Left ventricle myocardium inferior (tissue), 1 donor: ENCODE results near the gene NCS1. TPM values are rescaled to one million over a fixed set of nuclear protein-coding genes. Genes with fewer than 3 reads are reported as not detected.

Experiments
- DNase-seq: peaks from one replicate; pipeline ENCODE4 v3.0.0-alpha.2; 2020
- H3K27ac ChIP-seq: fragments of 200-600 bp; replicated peaks from 2 replicates; pipeline ENCODE4 v1.8.0; 2021
- H3K27me3 ChIP-seq: fragments of 200-600 bp; 2 replicates; pipeline ENCODE4 v1.8.0; 2021; ENCODE audit warnings: low read depth
- H3K36me3 ChIP-seq: fragments of 200-600 bp; 2 replicates; pipeline ENCODE4 v1.8.0; 2021
- H3K4me1 ChIP-seq: fragments of 200-600 bp; 2 replicates; pipeline ENCODE4 v1.8.0; 2021
- H3K4me3 ChIP-seq: fragments of 200-600 bp; 2 replicates; pipeline ENCODE4 v1.8.0; 2021; ENCODE audit warnings: mild to moderate bottlenecking, moderate library complexity
- H3K9me3 ChIP-seq: fragments of 200-600 bp; replicated peaks from 2 replicates; pipeline ENCODE4 v1.8.0; 2021
- intact Hi-C: fragments of 100-400 bp; cut with micrococcal nuclease; formaldehyde crosslinking; loops from one replicate; pipeline ENCODE4 v1.11.0; 2022
- total RNA-seq: library from RNA; stranded (reverse); fragmentation: NEBNext Ultra II Directional; extraction: Animal tissue kit (Norgen Biotek cat#: 25700); gene quantifications from one replicate; pipeline ENCODE4 v1.2.1, GENCODE V29; 2021
- TF ChIP-seq, protein P1 (sequence below): fragments of 200-600 bp; IDR thresholded peaks from 2 replicates; pipeline ENCODE4 v1.8.0; 2021; ENCODE audit warnings: antibody characterized with exemption, mild to moderate bottlenecking, borderline replicate concordance
- donor health status: DM: no; HTN: yes; CAD: no; lungs with severe emphysema.

NCS1 gene
- total RNA-seq, 1 donor from 2014 or later = 6.1 TPM

DNA sequence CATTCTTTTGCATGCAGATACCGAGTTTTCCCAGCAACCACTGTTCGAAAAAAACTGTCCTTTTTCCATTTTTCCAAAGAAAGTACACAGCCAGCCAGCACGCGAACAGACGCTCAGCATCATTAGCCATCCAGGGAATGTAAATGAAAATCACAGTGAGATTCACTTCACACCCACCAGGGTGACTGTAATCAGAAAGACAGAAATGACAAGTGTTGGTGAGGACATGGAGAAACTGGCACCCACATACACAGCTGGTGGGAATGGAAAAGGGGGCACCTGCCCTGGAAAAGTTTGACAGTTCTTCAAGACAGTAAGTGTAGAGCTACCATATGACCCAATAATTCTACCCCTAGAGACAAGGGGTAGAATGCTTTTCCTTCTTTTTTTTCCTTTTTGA is 25.0 kb upstream of the NCS1 start:
- peaks cover 20% of the 10 kb centered on the region for H3K4me1 ChIP-seq
- no peak overlapping the region for H3K4me3 ChIP-seq
- H3K27me3 ChIP-seq = peaks cover 31% of the 10 kb centered on the region
- H3K9me3 ChIP-seq = no peaks in the 10 kb centered on the region
- TF ChIP-seq, protein P1, sequence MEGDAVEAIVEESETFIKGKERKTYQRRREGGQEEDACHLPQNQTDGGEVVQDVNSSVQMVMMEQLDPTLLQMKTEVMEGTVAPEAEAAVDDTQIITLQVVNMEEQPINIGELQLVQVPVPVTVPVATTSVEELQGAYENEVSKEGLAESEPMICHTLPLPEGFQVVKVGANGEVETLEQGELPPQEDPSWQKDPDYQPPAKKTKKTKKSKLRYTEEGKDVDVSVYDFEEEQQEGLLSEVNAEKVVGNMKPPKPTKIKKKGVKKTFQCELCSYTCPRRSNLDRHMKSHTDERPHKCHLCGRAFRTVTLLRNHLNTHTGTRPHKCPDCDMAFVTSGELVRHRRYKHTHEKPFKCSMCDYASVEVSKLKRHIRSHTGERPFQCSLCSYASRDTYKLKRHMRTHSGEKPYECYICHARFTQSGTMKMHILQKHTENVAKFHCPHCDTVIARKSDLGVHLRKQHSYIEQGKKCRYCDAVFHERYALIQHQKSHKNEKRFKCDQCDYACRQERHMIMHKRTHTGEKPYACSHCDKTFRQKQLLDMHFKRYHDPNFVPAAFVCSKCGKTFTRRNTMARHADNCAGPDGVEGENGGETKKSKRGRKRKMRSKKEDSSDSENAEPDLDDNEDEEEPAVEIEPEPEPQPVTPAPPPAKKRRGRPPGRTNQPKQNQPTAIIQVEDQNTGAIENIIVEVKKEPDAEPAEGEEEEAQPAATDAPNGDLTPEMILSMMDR = no peak
- H3K27ac ChIP-seq = no peak overlapping the region
- no peaks in the 10 kb centered on the region for H3K36me3 ChIP-seq
- intact Hi-C loops = no loop called here
- DNase-seq = no peak

GRCh38 chr9:130147910-130148309 is 24.3 kb upstream of the NCS1 start:
- no peak overlapping the region for H3K4me3 ChIP-seq
- H3K36me3 ChIP-seq = no peaks in the 10 kb centered on the region
- H3K4me1 ChIP-seq = peaks cover 20% of the 10 kb centered on the region
- H3K9me3 ChIP-seq = no peaks in the 10 kb centered on the region
- TF ChIP-seq, protein P1 = no peak
- H3K27ac ChIP-seq = no peak overlapping the region
- no peak for DNase-seq
- H3K27me3 ChIP-seq = peaks cover 31% of the 10 kb centered on the region
- intact Hi-C loops = no loop called here

DNA sequence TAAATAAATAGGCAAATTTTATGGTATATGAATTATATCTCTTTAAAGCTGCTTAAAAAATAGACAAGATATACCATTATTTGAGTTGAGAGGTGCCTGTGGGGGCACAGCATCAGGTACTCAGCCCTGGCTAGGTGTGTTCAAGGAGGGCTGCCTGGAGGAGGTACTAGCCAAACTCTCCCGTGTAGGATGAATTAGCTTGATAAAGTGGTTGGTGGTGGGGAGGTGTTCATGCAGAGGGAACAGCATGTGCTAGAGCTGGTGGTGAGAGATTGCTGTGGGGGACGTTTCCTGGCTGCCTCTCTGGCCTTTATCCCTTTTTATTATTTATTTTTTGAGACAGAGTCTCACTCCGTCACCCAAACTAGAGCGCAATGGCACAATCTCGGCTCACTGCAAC is 23.2 kb upstream of the NCS1 start:
- DNase-seq = no peak
- Histone ChIP-seq H3K27ac (no peak overlapping the region), H3K9me3 (no peaks in the 10 kb centered on the region), H3K36me3 (no peaks in the 10 kb centered on the region), H3K4me1 (peaks cover 14% of the 10 kb centered on the region), H3K27me3 (peaks cover 31% of the 10 kb centered on the region), H3K4me3 (no peak overlapping the region)
- TF ChIP-seq, protein P1 = no peak
- intact Hi-C loops = no loop called here

DNA sequence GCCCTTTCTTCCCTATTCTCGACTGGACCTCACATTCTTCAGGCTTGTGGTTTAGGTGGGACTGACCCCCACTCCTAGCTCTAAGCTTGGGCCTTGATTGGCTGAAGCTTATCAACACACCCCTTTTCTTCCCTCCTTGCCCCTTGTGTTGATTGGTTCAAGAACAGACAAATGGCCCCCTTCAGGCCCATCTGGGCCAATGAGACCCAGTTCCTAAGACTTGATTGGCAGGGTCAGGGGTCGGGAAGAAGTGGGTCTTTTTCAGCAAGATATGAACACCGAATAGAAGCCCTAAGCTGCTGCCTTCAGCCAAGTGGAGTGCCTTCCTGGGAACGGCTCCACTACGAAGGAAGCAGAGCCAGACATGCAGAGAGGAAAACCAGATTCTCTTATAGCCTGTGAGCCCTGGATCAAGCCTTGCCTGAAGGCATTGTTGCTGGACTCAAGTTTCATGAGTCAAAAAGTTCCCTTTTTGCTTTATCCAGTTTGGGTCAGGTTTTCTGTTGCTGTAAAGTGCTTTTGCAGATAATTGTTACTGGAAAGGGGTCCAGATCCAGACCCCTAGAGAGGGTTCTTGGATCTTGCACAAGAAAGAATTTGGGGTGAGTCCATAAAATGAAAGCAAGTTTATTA is 22.4 kb upstream of the NCS1 start:
- Histone ChIP-seq H3K4me1 (peaks cover 7% of the 10 kb centered on the region), H3K9me3 (no peaks in the 10 kb centered on the region), H3K4me3 (no peak overlapping the region), H3K27me3 (peaks cover 33% of the 10 kb centered on the region), H3K27ac (no peak overlapping the region), H3K36me3 (no peaks in the 10 kb centered on the region)
- intact Hi-C loops = no loop called here
- TF ChIP-seq, protein P1 = no peak
- no peak for DNase-seq

- TF ChIP-seq, protein P1 = no peak
- Histone ChIP-seq H3K27ac (no peak overlapping the region), H3K4me1 (no peaks in the 10 kb centered on the region), H3K36me3 (no peaks in the 10 kb centered on the region), H3K27me3 (peaks cover 28% of the 10 kb centered on the region), H3K4me3 (no peak overlapping the region), H3K9me3 (no peaks in the 10 kb centered on the region)
- no peak for DNase-seq
- intact Hi-C loops = no loop called here
These were observed 21.3 kb upstream of the NCS1 start for GRCh38 chr9:130150779-130151382.
